NT2/D1 (cell line): ENCODE measurements around the gene ADAMTS16.

Experiments used
- SUZ12 ChIP-seq: IDR thresholded peaks from 2 replicates; pipeline ENCODE4 v1.6.1; 2011; ENCODE audit not compliant: insufficient read length, insufficient read depth; ENCODE audit errors: extremely low read depth
- YY1 ChIP-seq: IDR thresholded peaks from 2 replicates; pipeline ENCODE4 v1.6.1; 2011; ENCODE audit not compliant: insufficient read length, insufficient read depth
- ZNF274 ChIP-seq: IDR thresholded peaks from 2 replicates; pipeline ENCODE4 v1.6.1; 2011; ENCODE audit warnings: mild to moderate bottlenecking, low read depth, low read length

DNA sequence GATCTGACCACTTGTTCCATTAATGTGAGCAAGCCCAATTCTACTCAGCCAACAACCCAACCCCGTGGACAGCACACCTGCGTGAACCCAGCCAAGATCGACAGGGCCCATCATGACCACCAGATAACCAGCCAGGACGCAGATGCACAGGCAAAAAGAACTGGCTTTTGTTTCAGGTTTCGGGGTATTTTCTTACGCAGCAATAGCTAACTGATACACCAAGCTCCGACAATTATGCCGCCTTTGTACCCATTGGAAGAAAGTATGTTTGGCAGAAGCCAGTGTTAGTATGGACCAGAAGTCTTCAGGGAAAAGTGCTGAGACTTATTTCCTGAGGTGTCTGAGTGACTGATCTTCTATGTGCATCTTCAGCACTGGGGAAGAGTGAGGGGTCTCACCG is 6.0 kb upstream of the ADAMTS16 start:
- no peak for TF ChIP-seq YY1
- TF ChIP-seq ZNF274: no peak
- TF ChIP-seq SUZ12: no peak
